T-cell (primary cell): ENCODE data around the gene TULP4. TPM values are rescaled to one million over a fixed set of nuclear protein-coding genes. Genes with fewer than 3 reads are reported as not detected.
"Not testable (repeated sequence)": the region's sequence is repeated elsewhere in the genome, so short reads cannot be mapped to it uniquely, and the experiment has no call there.

ENCODE experiments used
- ATAC-seq, 4 experiments: fragments of 200-7000 bp in 3 of 4; fragments of 150-1000 bp in 1 of 4; cut with Tn5 transposase; replicated peaks in 1 of 4; 1 replicate in 3 of 4; 2 replicates in 1 of 4; pipeline ENCODE4 v1.10.0; 2021; ENCODE audit warnings: moderate library complexity in 3 of 4, mild to moderate bottlenecking in 2 of 4, moderate number of reproducible peaks in 1 of 4
- CTCF ChIA-PET, 2 donors: fragments of 300-600 bp; sonication (Branson Sonifier 250); formaldehyde crosslinking; loops; one replicate each; lab custom pipeline; 2022; ENCODE audit warnings: antibody characterized with exemption in 2 of 2; lab: Charles Lee
- POLR2A ChIA-PET, 2 donors: fragments of 300-600 bp; sonication (Branson Sonifier 250); formaldehyde crosslinking; loops; one replicate each; lab custom pipeline; 2022; ENCODE audit warnings: antibody characterized with exemption in 2 of 2; lab: Charles Lee
- DNase-seq, 35 experiments: peaks; one replicate each; pipeline versions ENCODE4 v3.0.0 to v3.0.0-alpha.2; 2013 to 2023
- H3K27ac ChIP-seq: one replicate; pipeline ENCODE4 v1.5.1; 2013; ENCODE audit warnings: low read length
- H3K27me3 ChIP-seq, 2 experiments: replicated peaks in 1 of 2; 1 replicate in 1 of 2; 2 replicates in 1 of 2; pipeline versions ENCODE4 v1.6.1 to v1.7.0; 2013; ENCODE audit warnings: low read length in 1 of 2, mixed read lengths in 1 of 2; ENCODE audit not compliant: control insufficient read depth in 2 of 2, insufficient read depth in 2 of 2; ENCODE audit errors: extremely low read depth in 1 of 2
- H3K36me3 ChIP-seq, 2 donors: 1 replicate in 1 of 2; 2 replicates in 1 of 2; pipeline versions ENCODE4 v1.6.1 to v1.7.0; 2013; ENCODE audit warnings: low read length in 1 of 2; ENCODE audit not compliant: control insufficient read depth in 2 of 2, insufficient read depth in 1 of 2; ENCODE audit errors: extremely low read depth in 1 of 2
- H3K4me1 ChIP-seq, 2 experiments: 1 replicate in 1 of 2; 2 replicates in 1 of 2; pipeline versions ENCODE4 v1.6.1 to v1.7.0; 2013; ENCODE audit warnings: low read length in 2 of 2, mixed read lengths in 1 of 2; ENCODE audit not compliant: insufficient read depth in 2 of 2, control insufficient read depth in 1 of 2; ENCODE audit errors: extremely low read depth in 1 of 2
- H3K4me3 ChIP-seq, 2 donors: 1 replicate in 1 of 2; 2 replicates in 1 of 2; pipeline versions ENCODE4 v1.5.1 to v1.7.0; 2013; ENCODE audit warnings: mild to moderate bottlenecking in 2 of 2, low read length in 1 of 2, moderate library complexity in 1 of 2; ENCODE audit not compliant: control insufficient read depth in 1 of 2; ENCODE audit errors: extremely low read depth in 1 of 2
- H3K9me3 ChIP-seq: 2 replicates; pipeline ENCODE4 v1.7.0; 2013
- H3K27ac Mint-ChIP-seq, 2 donors: one replicate each; pipeline ENCODE4 v1.8.0; 2020 to 2021; ENCODE audit warnings: mild to moderate bottlenecking in 2 of 2, mixed read lengths in 2 of 2
- H3K27me3 Mint-ChIP-seq, 2 donors: one replicate each; pipeline ENCODE4 v1.8.0; 2021 to 2022; ENCODE audit warnings: mixed read lengths in 2 of 2
- H3K36me3 Mint-ChIP-seq: one replicate; pipeline ENCODE4 v1.8.0; 2021; ENCODE audit warnings: mixed read lengths
- H3K4me1 Mint-ChIP-seq, 3 donors: one replicate each; pipeline ENCODE4 v1.8.0; 2020 to 2022; ENCODE audit warnings: mixed read lengths in 3 of 3, mild to moderate bottlenecking in 1 of 3
- H3K4me3 Mint-ChIP-seq, 3 donors: one replicate each; pipeline ENCODE4 v1.8.0; 2020 to 2022; ENCODE audit warnings: mild to moderate bottlenecking in 3 of 3, mixed read lengths in 3 of 3, moderate library complexity in 3 of 3
- H3K9me3 Mint-ChIP-seq, 3 donors: one replicate each; pipeline ENCODE4 v1.8.0; 2020 to 2022; ENCODE audit warnings: mixed read lengths in 3 of 3
- WGBS: methylation state at CpG from one replicate; pipeline ENCODE4 v1.1.5; 2013; ENCODE audit warnings: missing lambda C conversion rate; ENCODE audit not compliant: insufficient coverage; 5-methylcytosine and 5-hydroxymethylcytosine counted together
- total RNA-seq, 35 experiments: library from RNA in 6 of 35; stranded (reverse) in 6 of 35; fragments of 120-200 nt in 1 of 35; gene quantifications; one replicate each; pipeline versions ENCODE4 v1.2.1 to v1.2.4 and lab custom pipeline; 2013 to 2026

Gene TULP4
- total RNA-seq, 5 donors from 2014 or later (not counting 1 experiment from before 2014, with no cell fraction given): 62.9 to 85.1 (median 76.1) TPM

DNA sequence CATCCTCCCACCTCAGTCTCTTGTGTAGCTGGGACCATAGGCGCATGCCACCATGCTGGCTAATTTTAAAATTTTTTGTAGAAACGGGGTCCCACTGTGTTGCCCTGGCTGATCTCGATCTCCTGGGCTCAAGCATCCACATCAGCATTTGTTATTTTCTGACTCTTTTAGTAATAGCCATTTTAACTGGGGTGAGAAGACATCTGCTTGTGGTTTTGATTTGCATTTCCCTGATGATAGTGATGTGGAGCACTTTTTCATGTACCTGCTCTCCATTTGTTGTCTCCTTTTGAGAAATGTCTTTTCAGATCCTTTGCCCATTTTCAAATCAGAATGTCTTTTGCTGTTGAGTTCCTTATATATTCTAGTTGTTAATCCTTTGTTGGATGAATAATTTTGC, 22.2 kb upstream of the TULP4 start:
- Histone ChIP-seq H3K4me1 (peaks cover 14 to 15% of the 10 kb centered on the region in 2 experiments), H3K27ac (peak overlapping the region; percentile 74), H3K36me3 (peaks cover 3 to 8% of the 10 kb centered on the region in 2 donors), H3K27me3 (no peaks in the 10 kb centered on the region), H3K4me3 (peak overlapping the region in 1 of 2 donors; percentile 12), H3K9me3 (no peaks in the 10 kb centered on the region)
- Mint-ChIP-seq H3K27ac (peak overlapping the region; percentile 87 to 92), H3K4me1 (peaks cover 43 to 61% (median 50%) of the 10 kb centered on the region in 3 donors), H3K36me3 (peaks cover 12% of the 10 kb centered on the region), H3K9me3 (no peaks in the 10 kb centered on the region), H3K27me3 (no peaks in the 10 kb centered on the region), H3K4me3 (peak overlapping the region; percentile 74 to 78 (median 77))
- ATAC-seq: peak; percentile 52 to 62 (median 59)
- CTCF ChIA-PET: interaction anchor here in 1 of 2 donors (0.7 to 1.4 kb wide), 2 partner anchors 25 to 69 kb away, joined by 3 to 6 read pairs; no protein-coding TSS in a partner anchor
- DNase-seq: peak in 1 of 35 experiments; percentile 45
- POLR2A ChIA-PET: no interaction called here
- no CpG with 5 or more reads among the region's 3 CpGs for WGBS

- POLR2A ChIA-PET: interaction anchor here in 1 of 2 donors (1.0 kb wide), 1 partner anchor 47 kb away, joined by 3 read pairs; no protein-coding TSS in a partner anchor
- CTCF ChIA-PET: interaction anchor here in 1 of 2 donors (0.7 to 1.4 kb wide), 4 partner anchors 20 to 69 kb away, joined by 3 to 6 read pairs (median 3); no protein-coding TSS in a partner anchor
- Histone ChIP-seq H3K27me3 (no peaks in the 10 kb centered on the region), H3K4me1 (peaks cover 11 to 15% of the 10 kb centered on the region in 2 experiments), H3K27ac (peak overlapping the region; percentile 74), H3K9me3 (no peaks in the 10 kb centered on the region), H3K4me3 (peak overlapping the region in 1 of 2 donors; percentile 12), H3K36me3 (peaks cover 3 to 5% of the 10 kb centered on the region in 2 donors)
- H3K27ac Mint-ChIP-seq: peak overlapping the region; percentile 87 to 92
- no peaks in the 10 kb centered on the region for H3K27me3 Mint-ChIP-seq
- H3K36me3 Mint-ChIP-seq: peaks cover 13% of the 10 kb centered on the region
- WGBS: no CpG with 5 or more reads among the region's 3 CpGs
- H3K4me1 Mint-ChIP-seq: peaks cover 42 to 57% (median 45%) of the 10 kb centered on the region in 3 donors
- DNase-seq: peak in 34 of 35 experiments; percentile 24 to 75 (median 52)
- H3K9me3 Mint-ChIP-seq: no peaks in the 10 kb centered on the region
- ATAC-seq: peak; percentile 94 to 99 (median 96)
- H3K4me3 Mint-ChIP-seq: peak overlapping the region; percentile 74 to 78 (median 77)
These were observed 21.6 kb upstream of the TULP4 start for GRCh38 chr6:158290659-158291058.

DNA sequence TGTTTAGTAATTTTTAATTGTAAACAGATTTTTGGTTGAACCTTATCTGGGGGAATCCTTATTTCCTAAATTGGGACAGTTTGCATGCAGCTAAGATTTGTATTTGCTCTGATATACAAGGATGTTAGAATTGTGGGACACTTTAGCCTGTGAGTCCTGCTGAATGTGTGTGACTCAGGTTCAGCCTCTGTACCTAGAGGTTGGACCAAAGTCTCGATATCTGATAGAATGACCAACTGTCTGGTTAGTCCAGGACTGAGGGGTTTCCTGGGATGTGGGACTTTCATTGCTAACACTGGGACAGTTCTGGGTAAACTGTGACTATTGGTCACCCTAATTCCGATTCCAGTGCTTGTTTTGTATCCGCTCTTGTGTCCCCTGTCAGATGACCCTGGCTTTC, 20.2 kb upstream of the TULP4 start:
- Histone ChIP-seq H3K4me1 (peaks cover 10 to 13% of the 10 kb centered on the region in 2 experiments), H3K27ac (no peak overlapping the region), H3K9me3 (no peaks in the 10 kb centered on the region), H3K36me3 (peaks cover 3 to 5% of the 10 kb centered on the region in 2 donors), H3K4me3 (no peak overlapping the region), H3K27me3 (no peaks in the 10 kb centered on the region)
- H3K4me1 Mint-ChIP-seq: peaks cover 33 to 46% (median 33%) of the 10 kb centered on the region in 3 donors
- H3K9me3 Mint-ChIP-seq: peaks cover 7 to 9% (median 8%) of the 10 kb centered on the region in 3 donors
- POLR2A ChIA-PET: no interaction called here
- CTCF ChIA-PET: interaction anchor here in 1 of 2 donors (0.7 kb wide), 1 partner anchor 79 kb away, joined by 8 read pairs; no protein-coding TSS in a partner anchor
- no peak overlapping the region for H3K27ac Mint-ChIP-seq
- ATAC-seq (no peak), DNase-seq (no peak)
- WGBS: 89% methylated on average over 1 of the region's 3 CpGs
- H3K36me3 Mint-ChIP-seq: peaks cover 25% of the 10 kb centered on the region
- H3K4me3 Mint-ChIP-seq: peak overlapping the region in 1 of 3 donors; percentile 78
- H3K27me3 Mint-ChIP-seq: no peaks in the 10 kb centered on the region

DNA sequence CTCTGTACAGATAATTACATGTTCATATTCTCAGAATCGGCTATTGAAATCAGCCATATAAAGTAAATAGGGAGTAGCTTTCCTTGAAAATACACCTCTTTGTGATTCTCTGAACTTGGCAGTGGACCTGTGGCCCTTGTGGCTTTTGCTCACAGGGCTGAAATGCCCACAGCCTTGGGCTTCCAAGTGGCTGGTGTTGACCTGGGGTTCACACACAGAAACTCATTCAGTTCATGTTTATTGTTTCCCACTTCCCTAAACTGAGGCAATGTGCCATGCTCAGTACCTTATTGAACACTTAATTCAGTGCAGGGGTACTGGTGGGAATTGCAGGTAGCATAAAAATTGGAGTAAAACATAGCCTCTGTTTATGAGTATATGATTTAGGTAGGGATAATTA, 19.1 kb upstream of the TULP4 start:
- no peak overlapping the region for H3K4me3 Mint-ChIP-seq
- H3K27ac Mint-ChIP-seq: peak overlapping the region in 1 of 2 donors; percentile 23
- ChIA-PET POLR2A (no interaction called here), CTCF (no interaction called here)
- no peaks in the 10 kb centered on the region for H3K27me3 ChIP-seq
- H3K4me1 Mint-ChIP-seq: peaks cover 30 to 45% (median 32%) of the 10 kb centered on the region in 3 donors
- H3K36me3 ChIP-seq: peaks cover 3 to 5% of the 10 kb centered on the region in 2 donors
- no peak overlapping the region for H3K4me3 ChIP-seq
- peaks cover 7 to 12% (median 9%) of the 10 kb centered on the region in 3 donors for H3K9me3 Mint-ChIP-seq
- no peak for DNase-seq
- no peak for ATAC-seq
- peaks cover 24% of the 10 kb centered on the region for H3K36me3 Mint-ChIP-seq
- H3K27ac ChIP-seq: no peak overlapping the region
- no CpG with 5 or more reads among the region's 1 CpG for WGBS
- H3K4me1 ChIP-seq: peaks cover 10 to 13% of the 10 kb centered on the region in 2 experiments
- H3K9me3 ChIP-seq: no peaks in the 10 kb centered on the region
- H3K27me3 Mint-ChIP-seq: no peaks in the 10 kb centered on the region

GRCh38 chr6:158295976-158296853, 16.1 kb upstream of the TULP4 start:
- H3K4me3 ChIP-seq, H3K27ac Mint-ChIP-seq, H3K27me3 Mint-ChIP-seq, H3K27ac ChIP-seq, ATAC-seq, H3K27me3 ChIP-seq, CTCF ChIA-PET, H3K4me3 Mint-ChIP-seq, DNase-seq, H3K4me1 ChIP-seq, H3K9me3 ChIP-seq, POLR2A ChIA-PET, H3K36me3 ChIP-seq: not testable (repeated sequence)
- WGBS: 100% methylated on average over 5 of the region's 11 CpGs
- peaks cover 12 to 25% (median 14%) of the 10 kb centered on the region in 3 donors for H3K4me1 Mint-ChIP-seq
- peaks cover 12 to 14% (median 12%) of the 10 kb centered on the region in 3 donors for H3K9me3 Mint-ChIP-seq
- H3K36me3 Mint-ChIP-seq: peaks cover 47% of the 10 kb centered on the region

- POLR2A ChIA-PET, H3K4me3 Mint-ChIP-seq, ATAC-seq, H3K36me3 ChIP-seq, H3K9me3 ChIP-seq, H3K4me3 ChIP-seq, H3K27me3 Mint-ChIP-seq, H3K27ac Mint-ChIP-seq, H3K27me3 ChIP-seq, H3K4me1 ChIP-seq, H3K27ac ChIP-seq, DNase-seq, CTCF ChIA-PET: not testable (repeated sequence)
- Mint-ChIP-seq H3K36me3 (peaks cover 47% of the 10 kb centered on the region), H3K4me1 (peaks cover 5 to 18% (median 7%) of the 10 kb centered on the region in 3 donors), H3K9me3 (peaks cover 12 to 14% (median 12%) of the 10 kb centered on the region in 3 donors)
- 100% methylated on average over 1 of the region's 7 CpGs for WGBS
These were observed 15.4 kb upstream of the TULP4 start for GRCh38 chr6:158296854-158297324.
